WERI-Rb-1 (cell line): ENCODE data around the gene PARP14.

Source experiments
- DNase-seq: peaks from one replicate; pipeline ENCODE4 v3.0.0-alpha.2; 2020
- H3K27ac ChIP-seq: fragments of 250-450 bp; sonication (Bioruptor Pico); 2 replicates; pipeline ENCODE4 v1.5.1; 2020; ENCODE audit warnings: mild to moderate bottlenecking, moderate library complexity
- H3K27me3 ChIP-seq: fragments of 250-450 bp; sonication (Bioruptor Pico); 2 replicates; pipeline ENCODE4 v1.5.1; 2021; ENCODE audit warnings: mild to moderate bottlenecking, low read depth, moderate library complexity; ENCODE audit not compliant: insufficient read depth, severe bottlenecking
- H3K36me3 ChIP-seq: fragments of 250-450 bp; sonication (Bioruptor Pico); 2 replicates; pipeline ENCODE4 v1.5.1; 2020; ENCODE audit warnings: mild to moderate bottlenecking, moderate library complexity
- H3K4me3 ChIP-seq: 2 replicates; pipeline ENCODE4 v1.5.1; 2011; ENCODE audit warnings: low read depth, mild to moderate bottlenecking, control low read depth, low read length
- H3K9me3 ChIP-seq: fragments of 250-450 bp; sonication (Bioruptor Pico); 2 replicates; pipeline ENCODE4 v1.5.1; 2021; ENCODE audit warnings: mild to moderate bottlenecking, moderate library complexity; ENCODE audit not compliant: severe bottlenecking
- CTCF ChIP-seq: IDR thresholded peaks from 2 replicates; pipeline ENCODE4 v1.5.1; 2011; ENCODE audit warnings: low read depth, mild to moderate bottlenecking, control low read depth, inconsistent platforms, low read length

PARP14 gene

GRCh38 chr3:122772827-122773226, 92.2 kb downstream of the PARP14 start:
- Histone ChIP-seq H3K36me3 (peaks cover 4% of the 10 kb centered on the region), H3K9me3 (no peaks in the 10 kb centered on the region), H3K27ac (no peak overlapping the region), H3K27me3 (no peaks in the 10 kb centered on the region), H3K4me3 (no peak overlapping the region)
- TF ChIP-seq CTCF: no peak
- no peak for DNase-seq

GRCh38 chr3:122773944-122774509, 93.4 kb downstream of the PARP14 start:
- TF ChIP-seq CTCF: no peak
- no peaks in the 10 kb centered on the region for H3K9me3 ChIP-seq
- peaks cover 4% of the 10 kb centered on the region for H3K36me3 ChIP-seq
- no peaks in the 10 kb centered on the region for H3K27me3 ChIP-seq
- no peak overlapping the region for H3K4me3 ChIP-seq
- H3K27ac ChIP-seq: no peak overlapping the region
- no peak for DNase-seq

- peaks cover 4% of the 10 kb centered on the region for H3K36me3 ChIP-seq
- H3K27ac ChIP-seq: no peak overlapping the region
- no peak overlapping the region for H3K4me3 ChIP-seq
- no peaks in the 10 kb centered on the region for H3K27me3 ChIP-seq
- TF ChIP-seq CTCF: peak; percentile 29; the same call in 1 of the 2 replicates
- DNase-seq: no peak
- H3K9me3 ChIP-seq: no peaks in the 10 kb centered on the region
Measured at GRCh38 chr3:122774564-122774963, 93.9 kb downstream of the PARP14 start.

- Histone ChIP-seq H3K9me3 (no peaks in the 10 kb centered on the region), H3K4me3 (no peak overlapping the region), H3K27me3 (no peaks in the 10 kb centered on the region), H3K27ac (no peak overlapping the region), H3K36me3 (no peaks in the 10 kb centered on the region; the same call in 1 of the 2 replicates)
- TF ChIP-seq CTCF: no peak
- DNase-seq: no peak
Measured at GRCh38 chr3:122776675-122777468, 96.2 kb downstream of the PARP14 start.

- DNase-seq: no peak
- H3K4me3 ChIP-seq: no peak overlapping the region
- TF ChIP-seq CTCF: no peak
Measured at GRCh38 chr3:122777563-122777962, 96.9 kb downstream of the PARP14 start.

More at GRCh38 chr3:122777563-122777962, 96.9 kb downstream of the PARP14 start:
- H3K9me3 ChIP-seq: no peaks in the 10 kb centered on the region
- no peak overlapping the region for H3K27ac ChIP-seq
- H3K27me3 ChIP-seq: no peaks in the 10 kb centered on the region
- no peaks in the 10 kb centered on the region; the same call in 1 of the 2 replicates for H3K36me3 ChIP-seq
